IMR-90 (cell line): ENCODE measurements around the gene HSF2BP. TPM values are rescaled to one million over a fixed set of nuclear protein-coding genes. Genes with fewer than 3 reads are reported as not detected.

ENCODE experiments used
- ATAC-seq: fragments of 200-7000 bp; cut with Tn5 transposase; 2 replicates; pipeline ENCODE4 v1.9.1; 2020; ENCODE audit warnings: low read depth, mild to moderate bottlenecking, moderate library complexity
- BruUV-seq: library from RNA; stranded (reverse); fragments of 400-500 nt; replicated peaks from 2 replicates; lab custom pipeline; 2021; lab: Mats Ljungman, UMichigan
- CTCF ChIA-PET: fragments of 300-600 bp; formaldehyde crosslinking; extraction: SDS; loops from one replicate; lab custom pipeline; 2021; ENCODE audit warnings: antibody characterized with exemption; lab: Yijun Ruan, JAX
- POLR2A ChIA-PET: fragments of 300-600 bp; sonication (Branson Sonifier 250); formaldehyde crosslinking; loops from one replicate; lab custom pipeline; 2022; ENCODE audit warnings: antibody characterized with exemption; ENCODE audit not compliant: unreplicated experiment; lab: Charles Lee
- DNase-seq: peaks from one replicate; pipeline ENCODE4 v3.0.0; 2013
- H2AFZ ChIP-seq: replicated peaks from 2 replicates; pipeline ENCODE3; 2013; ENCODE audit warnings: low read length, mild to moderate bottlenecking; ENCODE audit not compliant: poor library complexity
- H2AK5ac ChIP-seq: 2 replicates; pipeline ENCODE4 v1.6.1; 2013; ENCODE audit warnings: low read depth, low read length, inconsistent platforms
- H2AK9ac ChIP-seq: replicated peaks from 2 replicates; pipeline ENCODE3; 2013; ENCODE audit warnings: mild to moderate bottlenecking, low read depth, low read length, moderate library complexity; ENCODE audit not compliant: poor library complexity
- H2BK120ac ChIP-seq: 2 replicates; pipeline ENCODE4 v1.6.1; 2013; ENCODE audit warnings: low read depth, low read length, inconsistent platforms
- H2BK15ac ChIP-seq: 3 replicates; pipeline ENCODE4 v1.6.1; 2013; ENCODE audit warnings: low read depth, low read length, inconsistent platforms
- H2BK20ac ChIP-seq: 2 replicates; pipeline ENCODE4 v1.6.1; 2013; ENCODE audit warnings: low read depth, mild to moderate bottlenecking, inconsistent platforms, low read length, moderate library complexity
- H2BK5ac ChIP-seq: 2 replicates; pipeline ENCODE4 v1.6.1; 2013; ENCODE audit warnings: mild to moderate bottlenecking, low read depth, low read length, inconsistent platforms; ENCODE audit not compliant: poor library complexity, severe bottlenecking
- H3K14ac ChIP-seq: replicated peaks from 2 replicates; pipeline ENCODE4 v1.6.1; 2013; ENCODE audit warnings: low read depth, low read length, inconsistent platforms
- H3K18ac ChIP-seq: 2 replicates; pipeline ENCODE4 v1.6.1; 2013; ENCODE audit warnings: low read depth, low read length, control low read depth
- H3K23ac ChIP-seq: 2 replicates; pipeline ENCODE4 v1.6.1; 2013; ENCODE audit warnings: low read depth, low read length, inconsistent platforms
- H3K27ac ChIP-seq: 2 replicates; pipeline ENCODE4 v1.5.1; 2013; ENCODE audit warnings: mild to moderate bottlenecking, control low read depth, low read length; ENCODE audit not compliant: insufficient read depth
- H3K27me3 ChIP-seq: 2 replicates; pipeline ENCODE4 v1.6.1; 2013; ENCODE audit warnings: low read length; ENCODE audit not compliant: control insufficient read depth, insufficient read depth
- H3K36me3 ChIP-seq: 2 replicates; pipeline ENCODE4 v1.6.1; 2013; ENCODE audit warnings: low read length, mixed read lengths; ENCODE audit not compliant: control insufficient read depth, insufficient read depth
- H3K4ac ChIP-seq: 2 replicates; pipeline ENCODE4 v1.6.1; 2013; ENCODE audit warnings: low read depth, low read length, inconsistent platforms
- H3K4me1 ChIP-seq: 2 replicates; pipeline ENCODE4 v1.6.1; 2013; ENCODE audit warnings: low read length, mixed read lengths; ENCODE audit not compliant: control insufficient read depth, insufficient read depth
- H3K4me2 ChIP-seq: 2 replicates; pipeline ENCODE4 v1.6.1; 2013; ENCODE audit warnings: low read depth, mild to moderate bottlenecking, control low read depth, low read length, moderate library complexity
- H3K4me3 ChIP-seq: 2 replicates; pipeline ENCODE4 v1.5.1; 2013; ENCODE audit warnings: low read depth, mild to moderate bottlenecking, control low read depth, low read length, moderate library complexity; ENCODE audit not compliant: insufficient read depth
- H3K56ac ChIP-seq: 2 replicates; pipeline ENCODE4 v1.6.1; 2013; ENCODE audit warnings: low read length, inconsistent platforms; ENCODE audit not compliant: insufficient read depth; ENCODE audit errors: extremely low read depth
- H3K79me1 ChIP-seq, 2 experiments: 2 replicates each; pipeline ENCODE4 v1.6.1; 2013; ENCODE audit warnings: low read length in 2 of 2, inconsistent platforms in 1 of 2, low read depth in 1 of 2
- H3K9ac ChIP-seq: 2 replicates; pipeline ENCODE4 v1.6.1; 2013; ENCODE audit warnings: low read depth, low read length, control low read depth
- H3K9me1 ChIP-seq: 2 replicates; pipeline ENCODE4 v1.6.1; 2013; ENCODE audit warnings: low read length, inconsistent platforms; ENCODE audit not compliant: insufficient read depth
- H3K9me3 ChIP-seq: 2 replicates; pipeline ENCODE4 v1.6.1; 2013; ENCODE audit warnings: low read length; ENCODE audit not compliant: control insufficient read depth, insufficient read depth
- H4K20me1 ChIP-seq: 2 replicates; pipeline ENCODE4 v1.6.1; 2013; ENCODE audit warnings: low read length, inconsistent platforms; ENCODE audit not compliant: insufficient read depth
- H4K5ac ChIP-seq: 2 replicates; pipeline ENCODE4 v1.6.1; 2013; ENCODE audit warnings: mild to moderate bottlenecking, low read depth, low read length, control low read depth
- H4K8ac ChIP-seq, 2 experiments: 2 replicates each; pipeline ENCODE4 v1.6.1; 2013; ENCODE audit warnings: low read depth in 2 of 2, low read length in 2 of 2, control low read depth in 1 of 2, inconsistent platforms in 1 of 2
- H4K91ac ChIP-seq: 2 replicates; pipeline ENCODE4 v1.6.1; 2013; ENCODE audit warnings: low read depth, low read length, inconsistent platforms; ENCODE audit not compliant: insufficient read depth
- CEBPB ChIP-seq: IDR thresholded peaks from 2 replicates; pipeline ENCODE4 v1.6.1; 2012; ENCODE audit warnings: low read depth, low read length, improper control_type of control experiment
- FOS ChIP-seq: fragments of 150-350 bp; IDR thresholded peaks from 2 replicates; pipeline ENCODE4 v1.6.1; 2016; ENCODE audit warnings: low read depth, low read length
- MXI1 ChIP-seq: IDR thresholded peaks from 2 replicates; pipeline ENCODE4 v1.6.1; 2012; ENCODE audit warnings: low read depth, mild to moderate bottlenecking, low read length, moderate library complexity, borderline replicate concordance
- RCOR1 ChIP-seq: IDR thresholded peaks from 2 replicates; pipeline ENCODE4 v1.6.1; 2012; ENCODE audit warnings: mild to moderate bottlenecking, low read length, improper control_type of control experiment; ENCODE audit not compliant: insufficient replicate concordance
- SMC3 ChIP-seq: fragments of 150-350 bp; IDR thresholded peaks from 2 replicates; pipeline ENCODE4 v1.6.1; 2016; ENCODE audit warnings: low read depth, mild to moderate bottlenecking, antibody characterized with exemption, low read length, moderate library complexity
- WGBS, 2 experiments: methylation state at CpG; one replicate each; pipeline versions ENCODE4 v1.1.5 to v1.1.7; 2013; ENCODE audit warnings: missing lambda C conversion rate in 2 of 2; ENCODE audit not compliant: insufficient read length in 1 of 2; ENCODE audit errors: extremely low coverage in 2 of 2; 5-methylcytosine and 5-hydroxymethylcytosine counted together
- dilution Hi-C: fragments of 300-500 bp; cut with HindIII; formaldehyde crosslinking; loops from one replicate; pipeline ENCODE4 v1.14.3; 2018; ENCODE audit warnings: low sequenced_read_pairs; ENCODE audit not compliant: unreplicated experiment
- in situ Hi-C: fragments of 300-500 bp; cut with MboI; formaldehyde crosslinking; loops from 3 replicates; pipeline ENCODE4 v1.14.3; 2019; ENCODE audit warnings: low sequenced_read_pairs, inconsistent platforms, mixed read lengths
- intact Hi-C: fragments of 100-400 bp; cut with micrococcal nuclease; formaldehyde crosslinking; loops from 2 replicates; pipeline ENCODE4 v1.10.0; 2022
- polyA plus RNA-seq, 3 experiments: library from polyadenylated mRNA; depleted of rRNA; stranded (reverse); fragments of >200 nt; gene quantifications; 2 replicates each; pipeline ENCODE4 v1.2.3, GENCODE V29; 2012; ENCODE audit warnings: low replicate concordance in 1 of 3
- total RNA-seq: library from RNA; depleted of rRNA; stranded (reverse); fragments of >200 nt; gene quantifications from 2 replicates; pipeline ENCODE4 v1.2.3, GENCODE V29; 2012

The HSF2BP gene
- total and polyA plus RNA-seq, 2 of the 4 experiments (the other 2 are of a cell fraction) = 0.87 to 0.90 TPM

- no peak for TF ChIP-seq FOS
Measured at GRCh38 chr21:43646550-43647260, 12.6 kb downstream of the HSF2BP start (continued).

GRCh38 chr21:43645976-43646375 lies 13.3 kb downstream of the HSF2BP start:
- Histone ChIP-seq H3K56ac (no peak overlapping the region), H3K14ac (no peak overlapping the region), H2BK15ac (no peak overlapping the region), H3K4me3 (no peak overlapping the region), H3K4me1 (peaks cover 7% of the 10 kb centered on the region), H3K36me3 (no peaks in the 10 kb centered on the region), H2AK5ac (no peak overlapping the region), H3K27ac (no peak overlapping the region), H4K8ac (no peak overlapping the region), H3K18ac (no peak overlapping the region), H3K79me1 (no peaks in the 10 kb centered on the region), H2AFZ (no peak overlapping the region), H3K23ac (no peak overlapping the region), H4K91ac (no peak overlapping the region), H2BK120ac (peak overlapping the region; percentile 34; the same call in 1 of the 2 replicates), H3K27me3 (no peaks in the 10 kb centered on the region), H3K4ac (no peak overlapping the region), H3K9me1 (no peaks in the 10 kb centered on the region), H2BK5ac (no peak overlapping the region), H4K5ac (no peak overlapping the region), H2BK20ac (no peak overlapping the region), H4K20me1 (no peaks in the 10 kb centered on the region), H3K4me2 (no peak overlapping the region; the same call in 1 of the 2 replicates), H3K9ac (no peak overlapping the region), H2AK9ac (no peak overlapping the region), H3K9me3 (no peaks in the 10 kb centered on the region)
- in situ Hi-C loops (loop anchor here (10.0 kb wide), 1 partner anchor 321 kb away; no protein-coding TSS in a partner anchor), dilution Hi-C loops (no loop called here), intact Hi-C loops (loop anchor here (1.0 to 2.0 kb wide), 3 partner anchors 19 to 59 kb away; no protein-coding TSS in a partner anchor)
- no TSS peak for BruUV-seq
- no peak for DNase-seq
- ATAC-seq = no peak
- WGBS, 2 experiments = no CpG with 5 or more reads among the region's 4 CpGs
- ChIA-PET POLR2A (no interaction called here), CTCF (interaction anchor here (0.6 to 1.8 kb wide), 8 partner anchors 10 to 896 kb away, joined by 3 to 7 read pairs (median 4); no protein-coding TSS in a partner anchor)
- TF ChIP-seq MXI1 = no peak
- no peak for TF ChIP-seq SMC3
- no peak for TF ChIP-seq CEBPB
- no peak for TF ChIP-seq RCOR1
